Measurements from ENCODE around the gene SDC1.
"Not testable (repeated sequence)": the region's sequence is repeated elsewhere in the genome, so short reads cannot be mapped to it uniquely, and the experiment has no call there.

Gene SDC1

DNA sequence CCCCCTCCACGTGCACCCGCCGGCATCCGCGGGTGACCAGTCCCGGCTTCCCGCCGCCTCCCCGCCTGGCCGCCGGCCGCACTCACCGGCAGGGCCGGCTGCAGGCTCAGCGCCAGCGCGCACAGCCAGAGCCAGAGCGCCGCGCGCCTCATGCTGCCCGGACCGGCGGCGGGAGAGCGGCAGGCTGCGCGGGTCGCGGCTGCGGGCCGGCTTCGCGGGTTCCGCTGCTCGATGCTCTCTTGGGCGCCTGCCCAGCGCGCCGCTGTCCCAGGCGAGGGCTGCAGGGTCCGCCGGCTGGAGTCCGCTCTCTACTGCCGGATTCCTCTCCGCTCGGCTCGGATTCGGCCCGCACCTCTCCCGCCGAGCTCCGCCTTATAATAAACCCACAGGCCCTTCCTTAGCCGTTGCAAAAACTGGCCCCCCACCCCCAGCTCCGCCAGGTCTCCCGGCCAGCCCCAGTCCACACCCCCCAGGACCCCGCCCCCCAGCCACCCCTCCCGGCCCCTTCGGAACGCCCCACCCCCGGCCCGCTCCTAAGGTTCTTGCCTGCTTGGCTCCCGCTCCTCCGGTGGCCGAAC, at the start of gene SDC1:
Gene SDC1, minus strand, starts transcription at position 415 of the 578 bp plus-strand sequence. Its CDS starts 263 bp downstream, at position 152.
- no peak for DNase-seq

GRCh38 chr2:20273042-20273441, 48.1 kb upstream of the SDC1 start:
- no peak for DNase-seq

DNA sequence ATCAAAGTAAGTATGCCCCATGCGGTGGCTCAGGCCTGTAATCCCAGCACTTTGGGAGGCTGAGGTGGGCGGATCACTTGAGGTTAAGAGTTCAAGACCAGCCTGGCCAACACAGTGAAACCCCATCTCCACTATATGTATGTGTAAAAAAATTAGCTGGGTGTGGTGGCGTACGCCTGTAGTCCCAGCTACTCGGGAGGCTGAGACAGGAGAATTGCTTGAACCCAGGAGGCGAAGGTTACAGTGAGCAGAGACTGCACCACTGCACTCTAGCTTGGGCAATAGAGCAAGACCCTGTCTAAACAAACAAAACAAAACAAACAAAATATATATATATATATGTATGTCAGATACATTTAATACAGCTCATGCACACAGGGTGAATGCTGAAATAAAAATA, 43.4 kb upstream of the SDC1 start:
- not testable (repeated sequence) for DNase-seq

- no peak for DNase-seq
Measured at GRCh38 chr2:20267529-20267928, 42.6 kb upstream of the SDC1 start.

DNA sequence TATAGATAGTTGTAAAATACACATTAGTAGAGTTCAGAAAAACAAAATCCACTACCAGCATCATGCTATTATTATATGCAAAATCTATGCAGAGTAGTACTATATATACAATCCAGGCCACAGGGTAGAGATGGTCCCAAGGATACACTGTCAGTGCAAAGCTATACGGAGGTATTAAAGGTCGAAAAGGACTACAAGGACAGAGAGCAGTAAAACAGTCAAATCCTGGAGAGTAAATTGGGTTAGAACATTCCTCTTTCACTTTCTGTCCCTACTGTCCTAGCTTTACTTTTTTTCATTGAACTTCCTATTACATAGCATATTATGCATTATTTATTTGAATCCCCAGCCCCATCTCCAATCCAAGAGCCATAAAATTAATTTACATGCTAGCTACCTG, 39.7 kb upstream of the SDC1 start:
- DNase-seq = no peak

DNA sequence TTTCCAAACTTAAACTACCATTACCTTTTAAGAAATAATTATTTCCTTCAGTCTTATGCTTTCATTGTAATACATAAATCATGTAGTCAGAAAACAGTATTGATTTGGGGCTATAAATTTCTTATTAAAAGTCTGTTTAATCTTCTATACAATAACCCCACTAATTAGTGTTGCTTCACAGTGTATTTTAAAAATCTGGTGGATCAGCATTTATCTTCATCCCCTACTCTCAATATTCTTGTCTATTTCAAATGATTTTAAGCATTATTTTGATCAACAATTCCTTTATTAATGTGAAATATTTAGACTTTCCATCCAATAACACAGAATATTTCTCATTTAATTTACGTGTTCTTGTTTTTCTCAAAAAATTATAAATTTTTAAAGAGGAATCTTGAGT, 32.5 kb upstream of the SDC1 start:
- DNase-seq = no peak

GRCh38 chr2:20254731-20255130, 29.8 kb upstream of the SDC1 start:
- no peak for DNase-seq

GRCh38 chr2:20250436-20250835, 25.5 kb upstream of the SDC1 start:
- no peak for DNase-seq

GRCh38 chr2:20249170-20249569, 24.2 kb upstream of the SDC1 start:
- DNase-seq = no peak

DNA sequence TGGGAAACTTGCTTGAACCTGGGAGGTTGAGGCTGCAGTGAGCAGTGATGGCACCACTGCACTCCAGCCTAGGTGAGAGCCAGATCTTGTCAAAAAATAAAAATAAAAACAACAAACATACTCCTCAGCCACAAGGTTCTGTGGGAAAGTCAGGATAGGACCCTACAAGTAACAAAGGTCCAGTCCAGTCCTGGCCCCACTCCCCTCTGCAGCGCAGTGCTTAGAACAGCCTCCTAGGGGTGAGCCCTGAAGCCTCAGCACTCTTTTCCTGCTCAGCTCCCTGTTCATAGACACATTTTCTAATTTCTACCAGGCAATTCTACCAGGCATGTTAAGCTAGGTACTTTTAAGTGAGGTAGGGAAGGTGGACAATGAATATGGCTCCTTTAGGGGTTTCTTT, 22.2 kb upstream of the SDC1 start:
- no peak for DNase-seq

DNA sequence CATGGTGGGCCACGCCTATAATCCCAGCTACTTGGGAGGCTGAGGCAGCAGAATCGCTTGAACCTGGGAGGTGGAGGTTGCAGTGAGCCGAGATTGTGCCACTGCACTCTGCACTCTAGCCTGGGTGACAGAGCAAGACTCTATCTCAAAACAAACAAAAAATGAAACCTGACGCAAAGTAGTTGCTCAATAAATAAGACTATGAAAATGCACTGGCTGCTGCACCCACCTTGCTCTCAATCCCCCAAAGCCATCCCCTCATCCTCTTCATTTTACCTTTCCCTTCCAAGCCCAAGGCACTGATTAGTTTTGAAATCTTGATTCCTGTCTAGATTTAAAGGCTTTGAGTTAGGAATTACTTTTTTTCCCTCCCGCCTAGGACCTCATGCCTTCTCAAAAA, 18.7 kb upstream of the SDC1 start:
- not testable (repeated sequence) for DNase-seq

DNA sequence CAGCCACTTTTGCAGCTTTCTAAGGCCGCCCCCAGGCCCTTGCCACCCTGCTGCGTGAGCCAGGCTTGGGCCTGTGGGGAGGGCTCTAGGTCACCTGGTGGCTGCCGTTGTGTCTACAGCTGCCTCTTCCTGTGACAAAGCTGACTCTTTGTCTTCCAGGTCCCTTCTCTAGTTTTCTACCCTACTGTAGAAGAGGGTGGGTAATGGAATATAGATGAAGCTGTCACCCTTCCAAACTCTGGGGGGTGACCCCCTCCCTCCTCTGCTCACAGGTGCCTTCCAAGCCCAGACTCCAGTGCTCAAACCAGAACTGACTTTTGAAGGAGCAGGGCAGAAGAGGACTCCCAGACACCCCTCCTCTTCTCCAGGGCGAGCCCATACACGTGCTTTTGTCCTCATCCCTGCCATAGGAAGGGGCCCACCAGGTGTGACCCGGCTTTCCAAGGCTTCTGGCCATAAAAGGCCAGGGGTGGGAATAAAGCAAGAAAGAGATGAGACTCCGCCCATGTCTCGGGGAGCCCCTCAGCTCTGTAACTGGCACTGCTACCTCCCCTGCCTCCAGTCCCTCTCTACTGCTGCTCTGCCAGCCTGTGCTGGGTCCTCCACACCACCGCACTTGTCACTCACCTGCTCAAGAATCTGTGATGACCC, 17.9 kb upstream of the SDC1 start:
- no peak for DNase-seq

DNA sequence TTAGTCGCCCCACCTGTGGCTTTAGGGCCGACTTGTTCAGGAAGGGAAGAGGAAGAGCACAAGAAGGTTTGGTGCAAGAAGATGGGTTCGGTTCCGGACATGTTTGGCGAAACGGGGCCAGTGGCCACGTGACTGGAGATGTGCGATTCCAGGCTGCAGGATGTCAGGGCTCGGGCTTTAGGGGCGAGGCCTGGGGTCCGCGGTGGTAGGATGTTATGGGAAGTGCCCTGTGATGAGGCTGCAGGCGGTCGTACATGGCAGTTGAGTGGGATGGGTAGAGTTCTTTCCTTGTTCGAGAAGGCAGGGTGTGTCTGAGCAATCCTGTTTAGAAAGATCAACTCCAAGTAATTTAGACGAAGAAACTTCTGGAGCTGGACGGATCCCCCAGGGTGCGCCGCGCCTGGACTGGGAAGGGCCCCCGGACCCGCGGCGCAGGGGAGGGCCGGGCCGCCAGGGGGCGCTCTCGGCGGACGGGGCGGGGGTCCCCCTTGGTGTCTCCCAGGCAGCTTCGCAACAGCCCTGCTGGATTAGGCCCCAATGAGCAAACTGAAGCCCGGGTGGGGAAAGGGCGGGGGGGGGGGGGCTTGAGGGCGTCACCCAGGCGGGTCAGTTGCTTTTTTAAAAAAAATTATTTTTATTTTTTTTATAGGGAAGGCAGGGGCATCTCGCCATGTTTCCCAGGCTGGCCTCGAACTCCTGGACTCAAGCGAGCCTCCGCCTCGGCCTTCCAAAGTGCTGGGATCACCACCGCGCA, 17.2 kb upstream of the SDC1 start:
- no peak for DNase-seq

DNA sequence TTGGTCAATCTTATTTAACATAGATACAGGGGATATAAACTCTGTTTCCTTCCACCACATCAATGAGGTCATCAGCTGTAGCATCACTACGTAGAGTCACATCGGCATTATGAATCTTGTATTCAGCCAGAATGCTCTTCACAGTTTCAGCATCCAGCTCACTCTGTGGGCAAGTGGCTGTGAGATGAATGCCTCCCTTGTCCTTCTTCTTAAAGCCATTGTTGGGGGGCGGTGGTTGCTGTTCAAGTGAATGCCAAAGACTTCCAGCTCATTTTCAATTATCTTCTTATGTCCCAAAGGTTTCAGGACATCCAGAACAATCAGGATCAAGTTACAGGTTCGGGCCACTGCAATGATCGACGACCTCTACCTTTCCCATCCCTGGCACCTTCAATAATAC, 15.4 kb upstream of the SDC1 start:
- not testable (repeated sequence) for DNase-seq

- no peak for DNase-seq
Measured at GRCh38 chr2:20236496-20236895, 11.6 kb upstream of the SDC1 start.

DNA sequence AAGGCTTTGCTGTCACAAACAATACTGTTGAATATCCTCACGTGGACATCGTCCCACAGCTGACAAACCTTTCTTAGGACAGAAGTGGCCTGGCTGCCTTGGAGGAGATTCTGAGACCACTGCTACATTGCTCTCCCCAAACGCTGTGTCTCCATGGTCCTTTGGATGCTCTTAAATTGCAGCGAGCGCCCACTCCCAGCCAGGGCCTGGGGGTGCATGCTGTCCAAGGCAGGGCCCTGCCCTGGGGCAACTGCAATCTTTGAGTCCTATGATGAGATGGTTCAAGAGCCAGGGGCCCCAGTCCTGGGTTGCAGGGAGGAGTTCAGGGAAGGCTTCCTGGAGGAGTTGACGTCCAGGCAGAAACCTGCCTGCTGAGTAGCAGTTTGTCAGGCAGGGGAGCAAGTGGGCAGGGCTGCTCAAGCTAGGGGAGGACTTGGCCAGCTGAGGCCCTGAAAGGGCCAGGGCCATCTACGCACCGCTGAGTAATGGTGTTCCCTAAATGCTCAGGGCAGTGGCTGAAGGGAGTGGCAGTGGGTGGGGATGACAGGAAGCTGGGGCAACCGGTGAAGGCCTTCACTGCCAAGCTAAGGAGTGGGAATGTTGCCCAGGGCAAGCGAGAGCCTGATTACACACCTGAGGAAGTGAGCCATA, 10.8 kb upstream of the SDC1 start:
- DNase-seq = no peak

GRCh38 chr2:20234597-20234996, 9.7 kb upstream of the SDC1 start:
- DNase-seq = not testable (repeated sequence)

- DNase-seq = no peak
Measured at GRCh38 chr2:20232837-20233207, 7.9 kb upstream of the SDC1 start.

DNA sequence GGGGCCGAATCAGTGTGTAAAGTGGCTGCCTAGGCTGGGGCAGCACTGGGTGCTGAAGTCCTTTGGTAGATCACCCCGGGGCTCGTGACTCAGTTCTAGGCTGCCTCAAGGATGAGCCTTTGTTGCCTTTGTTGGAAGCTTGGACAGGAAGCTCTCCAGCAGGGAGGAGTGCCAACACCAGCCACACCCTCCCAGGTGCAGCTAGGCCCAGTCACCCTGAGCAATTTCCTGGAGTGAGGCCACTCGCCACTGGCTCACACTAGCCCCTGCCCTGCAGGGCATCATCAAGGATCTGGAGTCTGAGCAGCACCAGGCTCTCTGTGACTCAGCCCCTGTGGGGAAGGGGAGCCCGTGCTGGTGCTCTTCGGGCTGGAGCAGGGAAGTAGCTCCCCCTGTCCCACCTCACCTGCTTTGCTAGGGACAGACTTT, 6.7 kb upstream of the SDC1 start:
- no peak for DNase-seq

DNA sequence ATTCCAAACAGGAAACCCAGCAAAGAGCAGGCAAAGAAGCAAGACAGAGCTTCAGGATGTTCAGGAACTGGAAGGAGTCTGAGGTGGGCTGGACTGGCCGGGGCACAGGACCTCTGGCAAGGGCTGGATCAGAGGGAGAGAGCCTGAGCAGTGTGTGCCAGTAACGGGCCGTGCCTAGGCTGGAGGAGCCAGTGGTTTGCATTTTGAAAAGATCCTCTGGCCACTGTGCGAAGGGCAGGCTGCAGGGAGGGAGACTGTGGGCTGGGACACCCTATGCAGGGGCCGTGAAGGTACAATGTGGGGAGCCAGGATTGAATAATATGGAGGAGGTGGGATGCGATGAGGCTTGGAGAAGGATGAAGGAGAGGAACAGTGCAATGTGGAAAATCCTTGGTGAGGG, 6.2 kb upstream of the SDC1 start:
- DNase-seq = no peak

GRCh38 chr2:20230114-20230425, 5.1 kb upstream of the SDC1 start:
- DNase-seq = no peak

DNA sequence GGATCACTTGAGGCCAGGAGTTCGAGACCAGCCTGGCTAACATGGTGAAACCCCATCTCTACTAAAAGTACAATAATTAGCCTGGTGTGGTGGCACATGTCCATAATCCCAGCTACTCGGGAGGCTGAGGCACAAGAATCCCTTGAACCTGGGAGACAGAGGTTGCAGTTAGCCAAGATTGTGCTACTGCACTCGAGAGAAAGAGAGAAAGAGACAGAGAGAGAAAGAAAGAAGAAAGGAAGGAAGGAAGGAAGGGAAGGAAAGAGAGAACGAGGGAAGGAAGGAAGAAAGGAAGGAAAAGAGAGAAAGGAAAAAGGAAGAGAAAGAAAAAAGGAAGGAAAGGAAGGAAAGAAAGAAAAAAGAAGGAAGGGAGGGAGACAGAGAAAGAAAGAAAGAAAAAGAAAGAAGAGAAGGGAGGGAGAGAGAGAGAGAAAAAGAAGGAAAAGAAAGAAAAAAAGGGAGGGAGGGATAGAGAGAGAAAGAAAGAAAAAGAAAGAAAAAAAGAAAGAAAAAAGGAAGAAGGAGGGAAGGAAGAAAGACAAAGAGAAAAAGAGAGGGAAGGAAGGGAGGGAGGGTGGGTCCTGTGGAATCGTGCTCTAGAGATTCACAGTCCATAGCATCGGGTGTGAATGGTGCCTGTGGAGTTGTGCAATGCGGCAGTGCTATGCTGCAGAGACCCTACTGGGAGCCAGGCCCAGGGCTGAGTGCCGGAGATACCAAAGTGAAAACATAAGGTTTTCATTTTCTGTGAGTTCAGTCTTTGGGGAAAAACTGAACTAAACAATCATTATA, 4.6 kb upstream of the SDC1 start:
- no peak for DNase-seq

- DNase-seq = no peak
Measured at GRCh38 chr2:20227894-20228505, 3.1 kb upstream of the SDC1 start.
